Astrocyte of the cerebellum (primary cell): ENCODE measurements around the gene PDE4B.

Experiments used
- DNase-seq: peaks from one replicate; pipeline ENCODE4 v3.0.0-alpha.2; 2011; ENCODE audit warnings: low read depth
- H3K4me3 ChIP-seq: 2 replicates; pipeline ENCODE4 v1.5.1; 2011; ENCODE audit warnings: mild to moderate bottlenecking, low read depth, low read length, moderate library complexity
- in situ Hi-C: cut with HindIII; loops from 2 replicates; pipeline ENCODE4 v1.10.0; 2017; ENCODE audit warnings: low sequenced_read_pairs
- TF ChIP-seq, protein P1 (sequence below): IDR thresholded peaks from 2 replicates; pipeline ENCODE4 v1.5.1; 2012; ENCODE audit warnings: low read length, low read depth, moderate library complexity, mild to moderate bottlenecking; ENCODE audit errors: missing control alignments

PDE4B gene

DNA sequence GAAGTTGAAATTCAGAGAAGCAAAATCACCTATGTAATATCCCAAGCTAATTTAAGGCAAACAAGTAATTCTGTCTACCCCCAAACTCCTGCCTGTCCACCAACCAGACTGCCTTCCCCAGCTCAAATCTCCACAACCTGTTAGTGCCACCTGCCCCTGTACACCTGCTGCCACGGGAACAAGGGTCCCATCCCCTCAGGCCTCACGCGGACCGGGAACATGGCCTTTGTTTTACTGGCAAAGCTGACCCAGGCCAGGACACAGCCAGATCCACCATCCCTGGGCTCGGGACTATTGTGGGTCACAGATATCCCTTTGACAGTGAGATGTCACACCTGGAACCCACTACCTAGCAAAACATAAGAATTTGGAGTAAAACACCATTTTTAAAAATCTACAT is 601.9 kb downstream of the PDE4B start:
- in situ Hi-C loops, result no loop called here
- TF ChIP-seq, protein P1, sequence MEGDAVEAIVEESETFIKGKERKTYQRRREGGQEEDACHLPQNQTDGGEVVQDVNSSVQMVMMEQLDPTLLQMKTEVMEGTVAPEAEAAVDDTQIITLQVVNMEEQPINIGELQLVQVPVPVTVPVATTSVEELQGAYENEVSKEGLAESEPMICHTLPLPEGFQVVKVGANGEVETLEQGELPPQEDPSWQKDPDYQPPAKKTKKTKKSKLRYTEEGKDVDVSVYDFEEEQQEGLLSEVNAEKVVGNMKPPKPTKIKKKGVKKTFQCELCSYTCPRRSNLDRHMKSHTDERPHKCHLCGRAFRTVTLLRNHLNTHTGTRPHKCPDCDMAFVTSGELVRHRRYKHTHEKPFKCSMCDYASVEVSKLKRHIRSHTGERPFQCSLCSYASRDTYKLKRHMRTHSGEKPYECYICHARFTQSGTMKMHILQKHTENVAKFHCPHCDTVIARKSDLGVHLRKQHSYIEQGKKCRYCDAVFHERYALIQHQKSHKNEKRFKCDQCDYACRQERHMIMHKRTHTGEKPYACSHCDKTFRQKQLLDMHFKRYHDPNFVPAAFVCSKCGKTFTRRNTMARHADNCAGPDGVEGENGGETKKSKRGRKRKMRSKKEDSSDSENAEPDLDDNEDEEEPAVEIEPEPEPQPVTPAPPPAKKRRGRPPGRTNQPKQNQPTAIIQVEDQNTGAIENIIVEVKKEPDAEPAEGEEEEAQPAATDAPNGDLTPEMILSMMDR, result no peak
- no peak for DNase-seq
- no peak overlapping the region for H3K4me3 ChIP-seq

DNA sequence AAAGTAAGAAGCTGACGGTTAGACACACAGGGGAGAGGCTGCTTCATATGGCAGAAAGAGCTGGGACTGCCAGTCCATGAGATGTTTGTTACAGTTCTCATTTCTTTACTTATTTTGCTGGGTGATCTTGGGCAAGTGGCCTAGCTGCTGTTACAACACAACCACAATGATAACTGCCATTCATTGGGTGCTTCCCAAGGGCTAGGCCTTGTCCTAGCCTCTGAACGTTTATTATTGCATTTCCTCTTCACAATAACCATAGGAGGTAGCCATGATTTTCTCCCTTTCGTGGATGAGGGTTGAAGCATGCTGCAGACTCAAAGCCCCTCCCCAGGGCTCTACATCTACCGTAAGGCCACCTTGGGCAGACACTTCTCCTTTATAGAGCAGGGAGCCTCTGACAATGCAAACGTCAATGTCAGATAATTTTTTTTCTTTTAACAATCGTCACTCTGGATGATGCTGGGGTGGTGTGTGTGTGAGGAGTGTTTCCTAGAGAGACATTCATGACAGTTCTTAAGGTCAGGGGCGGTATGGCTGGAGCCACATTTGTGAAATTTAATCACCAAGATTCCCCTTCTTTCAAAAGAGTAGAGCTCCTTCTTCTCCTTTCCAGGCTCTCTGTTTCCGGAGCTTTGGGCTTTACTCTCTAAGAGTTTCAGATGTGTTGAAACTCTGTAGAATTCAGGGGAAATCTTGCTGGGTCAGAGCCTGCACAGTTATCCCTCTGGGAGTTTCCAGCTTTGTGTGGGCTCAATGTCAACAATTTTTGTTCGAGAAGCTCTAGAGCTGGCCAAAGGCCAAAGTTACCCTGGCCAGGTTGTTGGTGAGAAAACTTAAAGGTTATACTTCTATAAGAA is 602.7 kb downstream of the PDE4B start:
- no peak for DNase-seq
- no peak overlapping the region for H3K4me3 ChIP-seq
- in situ Hi-C loops, result no loop called here
- TF ChIP-seq, protein P1, result no peak

DNA sequence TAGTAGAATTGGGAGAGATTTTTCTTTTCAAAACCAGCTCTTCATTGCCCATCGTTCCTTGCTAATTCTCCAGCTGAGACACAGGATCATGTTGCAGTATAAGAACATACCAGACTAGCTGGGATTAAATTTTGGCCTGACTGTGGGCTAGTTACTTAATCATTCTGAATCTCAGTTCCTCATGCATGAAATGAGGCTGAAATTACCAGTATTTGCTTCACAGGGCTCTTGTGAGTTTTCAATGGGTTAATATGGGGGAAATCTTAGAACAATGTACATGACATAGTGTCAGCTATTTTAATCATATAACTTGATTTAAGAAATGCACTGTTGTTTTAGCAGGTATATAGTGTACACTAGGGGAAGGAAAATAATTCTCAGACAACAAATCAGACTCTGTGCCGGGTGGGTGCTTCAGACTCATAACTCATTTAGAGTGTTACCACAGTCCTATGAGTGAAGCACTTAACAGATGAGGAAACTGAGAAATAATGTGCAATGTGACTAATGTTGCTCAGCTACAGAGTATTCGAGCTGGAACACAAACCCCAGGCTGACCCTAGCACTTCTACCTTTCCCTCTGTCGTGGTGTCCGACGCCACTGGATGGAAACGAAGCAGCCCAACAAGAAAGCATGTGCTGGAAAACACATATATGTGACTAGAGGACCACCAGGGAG is 603.7 kb downstream of the PDE4B start:
- TF ChIP-seq, protein P1, result no peak
- DNase-seq, result no peak
- no peak overlapping the region for H3K4me3 ChIP-seq
- in situ Hi-C loops, result no loop called here

DNA sequence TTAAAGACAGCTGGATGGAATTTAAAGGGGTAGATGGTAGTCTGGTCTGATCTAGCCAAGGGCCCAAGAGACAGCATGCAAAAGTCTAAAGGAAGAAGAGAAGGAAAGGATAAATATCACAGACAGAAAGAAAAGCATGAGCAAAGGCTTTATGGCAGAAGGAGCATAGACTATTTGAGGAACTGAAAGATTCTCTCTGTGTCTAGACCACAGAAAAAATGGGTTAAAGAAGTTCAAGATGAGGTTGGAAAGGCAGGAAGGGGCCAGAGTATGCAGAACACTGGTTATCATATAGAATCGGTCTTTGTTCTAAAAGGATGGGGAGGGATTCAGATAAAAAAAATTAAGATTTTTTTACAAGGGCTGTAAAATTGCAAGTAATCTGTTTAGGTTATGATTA is 604.5 kb downstream of the PDE4B start:
- in situ Hi-C loops, result no loop called here
- no peak for DNase-seq

DNA sequence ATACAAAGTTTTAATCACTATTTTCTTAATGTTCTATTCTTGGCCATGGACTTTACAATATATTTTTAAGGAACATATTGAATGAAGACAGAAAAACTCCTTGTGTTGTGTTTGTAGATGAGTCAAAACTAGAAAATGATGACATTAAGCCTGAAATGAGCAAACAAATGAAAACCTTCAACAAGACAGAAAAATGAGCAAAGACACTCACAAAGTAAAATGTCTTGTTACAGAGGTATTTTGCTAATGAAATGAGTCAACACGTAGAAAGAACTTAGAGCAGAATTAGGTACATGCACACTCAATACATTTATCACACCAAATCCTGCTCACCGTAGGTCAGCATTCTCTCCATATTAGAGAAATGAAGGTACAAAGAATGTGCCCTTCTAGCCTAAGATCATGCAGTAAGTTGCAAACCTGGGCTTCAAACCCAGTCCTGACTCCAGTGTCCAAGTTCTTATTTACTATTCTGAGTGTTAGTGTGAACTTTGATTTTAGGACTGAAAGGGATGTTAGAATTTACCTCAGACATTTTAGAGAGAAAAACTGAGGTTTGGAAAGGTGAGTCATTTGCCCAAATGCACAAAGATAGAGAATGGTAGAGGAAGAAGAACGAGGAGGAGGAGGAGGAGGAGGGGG is 607.3 kb downstream of the PDE4B start:
- in situ Hi-C loops, result no loop called here
- TF ChIP-seq, protein P1, result no peak
- no peak overlapping the region for H3K4me3 ChIP-seq
- DNase-seq, result no peak

More for the DNA sequence above, 604.5 kb downstream of the PDE4B start:
- H3K4me3 ChIP-seq, result no peak overlapping the region
- TF ChIP-seq, protein P1, result no peak

DNA sequence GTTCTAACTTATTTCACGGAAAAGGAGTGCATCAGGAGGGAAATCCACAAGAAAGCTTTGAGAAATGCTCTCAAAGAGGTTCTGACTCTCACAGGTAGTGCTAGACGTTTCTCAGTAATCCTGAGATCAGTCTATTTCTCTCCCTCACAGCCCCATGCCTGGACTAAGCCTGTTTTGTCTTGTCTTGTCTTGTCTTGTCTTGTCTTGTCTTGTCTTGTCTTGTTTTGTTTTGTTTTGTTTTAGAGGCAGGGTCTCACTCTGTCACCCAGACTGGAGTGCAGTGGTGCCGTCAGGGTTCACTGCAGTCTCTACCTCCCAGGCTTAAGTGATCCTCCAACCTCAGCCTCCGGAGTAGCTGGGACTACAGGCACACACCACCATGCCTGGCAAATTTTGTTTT is 608.0 kb downstream of the PDE4B start:
- in situ Hi-C loops, result no loop called here
- H3K4me3 ChIP-seq, result no peak overlapping the region
- no peak for DNase-seq
- TF ChIP-seq, protein P1, result no peak
